Sigmoid colon (tissue), 7 donors: Measurements from ENCODE around the gene WNT1. TPM values are rescaled to one million over a fixed set of nuclear protein-coding genes. Genes with fewer than 3 reads are reported as not detected.

Experiments used
- DNase-seq: peaks from one replicate; pipeline ENCODE4 v3.0.0-alpha.2; 2019
- H3K27ac ChIP-seq, 4 donors: fragments of 200-600 bp; sonication (generic); one replicate each; pipeline ENCODE4 v1.5.1; 2016 to 2019; ENCODE audit warnings: mild to moderate bottlenecking in 1 of 4
- H3K27me3 ChIP-seq, 3 donors: fragments of 200-600 bp; sonication (generic); one replicate each; pipeline ENCODE4 v1.5.1; 2019; ENCODE audit warnings: mild to moderate bottlenecking in 1 of 3
- H3K36me3 ChIP-seq, 4 donors: fragments of 200-600 bp; sonication (generic); one replicate each; pipeline ENCODE4 v1.5.1; 2016 to 2019
- H3K4me1 ChIP-seq, 4 donors: fragments of 200-600 bp; sonication (generic); one replicate each; pipeline ENCODE4 v1.5.1; 2017 to 2019
- H3K4me3 ChIP-seq, 4 donors: fragments of 200-600 bp; sonication (generic); one replicate each; pipeline ENCODE4 v1.5.1; 2017 to 2019; ENCODE audit warnings: mild to moderate bottlenecking in 2 of 4, moderate library complexity in 1 of 4
- H3K9me3 ChIP-seq, 4 donors: fragments of 200-600 bp in 3 of 4; sonication (generic) in 3 of 4; one replicate each; pipeline versions ENCODE4 v1.5.1 to v1.6.1; 2013 to 2019
- CTCF ChIP-seq, 4 experiments: fragments of 450-650 bp in 3 of 4; fragments of 200-600 bp in 1 of 4; IDR thresholded peaks; one replicate each; pipeline ENCODE4 v1.5.1; 2016 to 2019; ENCODE audit warnings: antibody characterized with exemption in 4 of 4, mild to moderate bottlenecking in 3 of 4, moderate library complexity in 2 of 4
- EP300 ChIP-seq, 4 donors: sonication (generic); formaldehyde crosslinking; IDR thresholded peaks; one replicate each; pipeline ENCODE4 v1.6.1; 2017; ENCODE audit warnings: antibody characterized with exemption in 4 of 4
- POLR2A ChIP-seq, 2 donors: fragments of 450-650 bp; IDR thresholded peaks; one replicate each; pipeline ENCODE4 v1.6.1; 2016; ENCODE audit warnings: antibody characterized with exemption in 2 of 2, mild to moderate bottlenecking in 2 of 2, moderate library complexity in 2 of 2
- POLR2AphosphoS5 ChIP-seq, 4 donors: sonication (generic); formaldehyde crosslinking; IDR thresholded peaks; one replicate each; pipeline ENCODE4 v1.6.1; 2017; ENCODE audit warnings: antibody characterized with exemption in 4 of 4
- WGBS, 2 donors: extraction: QIAGEN DNeasy Blood & Tissue Kit; methylation state at CpG; one replicate each; pipeline ENCODE4 v1.1.7; 2013; 5-methylcytosine and 5-hydroxymethylcytosine counted together
- intact Hi-C: fragments of 100-400 bp; cut with DNase I; formaldehyde crosslinking; loops from one replicate; pipeline ENCODE4 v1.15.1; 2023
- polyA plus RNA-seq, 3 donors: library from polyadenylated mRNA; stranded (reverse); fragments of 200-250 nt; gene quantifications; one replicate each; pipeline ENCODE4 v1.2.3, GENCODE V29; 2013
- total RNA-seq, 4 donors: library from RNA; depleted of rRNA; stranded (reverse); fragments of >200 nt; gene quantifications; one replicate each; pipeline ENCODE4 v1.1.0, GENCODE V29; 2016
- donor health status: healthy with polysubstance abuse.
- donor health status: Bipolar disorder and iron deficiency.
- donor health status: healthy.

The WNT1 gene
- total and polyA plus RNA-seq, 7 donors: 0.10 TPM; not detected in 6

GRCh38 chr12:48982397-48983080 lies 4.4 kb downstream of the WNT1 start:
- no peak overlapping the region for H3K27ac ChIP-seq
- WGBS, 2 donors: 48 to 64% methylated on average over 6 of the region's 6 CpGs
- H3K4me1 ChIP-seq: peaks cover 0 to 42% (median 41%) of the 10 kb centered on the region in 4 donors
- DNase-seq: no peak
- intact Hi-C loops: loop anchor here (5.0 kb wide), 1 partner anchor 55 kb away; the partner anchor contains the start of gene FKBP11
- no peak overlapping the region for H3K4me3 ChIP-seq
- no peaks in the 10 kb centered on the region for H3K9me3 ChIP-seq
- H3K27me3 ChIP-seq: peaks cover 54 to 89% (median 76%) of the 10 kb centered on the region in 3 donors
- H3K36me3 ChIP-seq: no peaks in the 10 kb centered on the region
- TF ChIP-seq POLR2A (IDR thresholded peaks at IDR 0.05) (no peak), CTCF (IDR thresholded peaks at IDR 0.05) (no peak), POLR2AphosphoS5 (IDR thresholded peaks at IDR 0.05) (no peak), EP300 (IDR thresholded peaks at IDR 0.05) (no peak)

- no peaks in the 10 kb centered on the region for H3K9me3 ChIP-seq
- WGBS, 2 donors: 12 to 30% methylated on average over 10 of the region's 10 CpGs
- peaks cover 0 to 13% (median 12%) of the 10 kb centered on the region in 4 donors for H3K4me1 ChIP-seq
- DNase-seq: no peak
- intact Hi-C loops: no loop called here
- H3K4me3 ChIP-seq: no peak overlapping the region
- no peaks in the 10 kb centered on the region for H3K36me3 ChIP-seq
- H3K27ac ChIP-seq: no peak overlapping the region
- H3K27me3 ChIP-seq: peaks cover 28 to 89% (median 60%) of the 10 kb centered on the region in 3 donors
- TF ChIP-seq CTCF (IDR thresholded peaks at IDR 0.05) (no peak), POLR2A (IDR thresholded peaks at IDR 0.05) (no peak), POLR2AphosphoS5 (IDR thresholded peaks at IDR 0.05) (no peak), EP300 (IDR thresholded peaks at IDR 0.05) (no peak)
These were observed 7.4 kb downstream of the WNT1 start for GRCh38 chr12:48985475-48985897.

GRCh38 chr12:48985901-48986300 lies 7.8 kb downstream of the WNT1 start:
- intact Hi-C loops: no loop called here
- Histone ChIP-seq H3K4me3 (no peak overlapping the region), H3K27ac (no peak overlapping the region), H3K27me3 (peaks cover 24 to 89% (median 56%) of the 10 kb centered on the region in 3 donors), H3K36me3 (no peaks in the 10 kb centered on the region), H3K4me1 (peaks cover 0 to 9% (median 7%) of the 10 kb centered on the region in 4 donors), H3K9me3 (no peaks in the 10 kb centered on the region)
- 73 to 83% methylated on average over 2 of the region's 2 CpGs for WGBS, 2 donors
- TF ChIP-seq CTCF (IDR thresholded peaks at IDR 0.05): no peak
- no peak for TF ChIP-seq POLR2AphosphoS5 (IDR thresholded peaks at IDR 0.05)
- no peak for TF ChIP-seq EP300 (IDR thresholded peaks at IDR 0.05)
- no peak for TF ChIP-seq POLR2A (IDR thresholded peaks at IDR 0.05)
- no peak for DNase-seq

- no peak overlapping the region for H3K4me3 ChIP-seq
- no peaks in the 10 kb centered on the region for H3K4me1 ChIP-seq
- no peak for TF ChIP-seq CTCF (IDR thresholded peaks at IDR 0.05)
- TF ChIP-seq POLR2AphosphoS5 (IDR thresholded peaks at IDR 0.05): no peak
- no peak for TF ChIP-seq EP300 (IDR thresholded peaks at IDR 0.05)
- no peak for TF ChIP-seq POLR2A (IDR thresholded peaks at IDR 0.05)
- H3K27me3 ChIP-seq: peaks cover 15 to 89% (median 46%) of the 10 kb centered on the region in 3 donors
- H3K9me3 ChIP-seq: no peaks in the 10 kb centered on the region
- DNase-seq: no peak
- intact Hi-C loops: no loop called here
- WGBS, 2 donors: 72 to 80% methylated on average over 23 of the region's 23 CpGs
- no peaks in the 10 kb centered on the region for H3K36me3 ChIP-seq
- H3K27ac ChIP-seq: no peak overlapping the region
These were observed 8.7 kb downstream of the WNT1 start for GRCh38 chr12:48986720-48987291.
